ENCODE results near the gene PRR11. TPM values are rescaled to one million over a fixed set of nuclear protein-coding genes. Genes with fewer than 3 reads are reported as not detected.
"Not testable (repeated sequence)": the region's sequence is repeated elsewhere in the genome, so short reads cannot be mapped to it uniquely, and the experiment has no call there.

The PRR11 gene
- total and polyA plus RNA-seq, 2 experiments from 2014 or later, result 3.6 to 3.8 TPM

DNA sequence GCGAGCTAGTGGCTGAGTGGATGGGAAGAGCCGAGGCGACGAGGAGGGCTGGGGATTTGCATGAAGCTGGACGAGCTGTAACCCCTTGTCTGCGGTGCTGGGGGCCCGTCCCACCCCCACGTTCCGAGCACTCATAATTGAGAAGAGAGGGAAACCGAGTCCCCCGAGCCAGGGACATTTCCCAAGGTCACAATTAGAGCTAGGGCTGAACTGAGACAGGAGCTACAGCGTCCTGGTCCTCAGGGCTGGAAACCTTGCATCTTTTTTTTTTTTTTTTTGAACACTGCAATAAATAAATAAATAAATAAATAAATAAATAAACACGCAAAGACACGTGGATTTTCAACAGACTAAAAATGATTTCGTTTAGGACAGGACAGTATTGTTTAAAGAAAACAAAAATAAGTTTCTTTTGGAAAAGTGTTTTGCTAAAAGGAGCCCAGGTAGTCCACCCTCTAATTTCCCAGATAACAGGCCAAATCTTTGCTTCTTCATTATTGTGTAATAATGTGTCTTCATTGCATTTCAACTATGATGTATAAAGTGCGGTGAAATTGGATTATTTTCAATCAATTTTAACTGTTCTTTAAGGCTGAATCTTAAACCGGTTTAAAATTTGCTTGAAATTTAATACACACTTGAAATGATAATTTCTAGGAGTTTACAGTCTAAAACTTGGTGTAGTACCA, 65.8 kb downstream of the PRR11 start:
- 11% methylated on average over 16 of the region's 17 CpGs for WGBS (ENCODE audit: low lambda C conversion rate, missing lambda C conversion rate)

DNA sequence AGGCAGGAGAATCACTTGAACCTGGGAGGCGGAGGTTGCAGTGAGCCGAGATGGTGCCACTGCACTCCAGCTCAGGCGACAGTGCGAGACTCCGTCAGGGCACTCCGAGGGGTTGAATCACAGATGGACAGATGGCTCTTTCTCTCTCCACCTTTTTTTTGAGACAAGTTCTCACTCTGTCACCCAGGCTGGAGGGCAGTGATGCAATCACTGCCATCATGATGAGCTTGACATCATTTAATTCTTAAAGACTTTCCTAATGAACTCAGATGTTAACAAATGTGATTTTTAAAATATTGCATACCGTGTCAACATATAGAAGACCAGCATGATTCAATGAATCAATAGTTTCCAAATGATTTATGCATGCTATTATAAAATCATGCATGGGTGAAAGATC, 68.3 kb downstream of the PRR11 start:
- peaks cover 8% of the 10 kb centered on the region for H3K79me2 ChIP-seq
- TF ChIP-seq EZH2phosphoT487 (IDR thresholded peaks at IDR 0.05; ENCODE audit: low read depth, severe bottlenecking, unreplicated experiment) (no peak), EZH2 (IDR thresholded peaks at IDR 0.05; ENCODE audit: borderline replicate concordance) (no peak)
- TF ChIP-seq, protein P1, sequence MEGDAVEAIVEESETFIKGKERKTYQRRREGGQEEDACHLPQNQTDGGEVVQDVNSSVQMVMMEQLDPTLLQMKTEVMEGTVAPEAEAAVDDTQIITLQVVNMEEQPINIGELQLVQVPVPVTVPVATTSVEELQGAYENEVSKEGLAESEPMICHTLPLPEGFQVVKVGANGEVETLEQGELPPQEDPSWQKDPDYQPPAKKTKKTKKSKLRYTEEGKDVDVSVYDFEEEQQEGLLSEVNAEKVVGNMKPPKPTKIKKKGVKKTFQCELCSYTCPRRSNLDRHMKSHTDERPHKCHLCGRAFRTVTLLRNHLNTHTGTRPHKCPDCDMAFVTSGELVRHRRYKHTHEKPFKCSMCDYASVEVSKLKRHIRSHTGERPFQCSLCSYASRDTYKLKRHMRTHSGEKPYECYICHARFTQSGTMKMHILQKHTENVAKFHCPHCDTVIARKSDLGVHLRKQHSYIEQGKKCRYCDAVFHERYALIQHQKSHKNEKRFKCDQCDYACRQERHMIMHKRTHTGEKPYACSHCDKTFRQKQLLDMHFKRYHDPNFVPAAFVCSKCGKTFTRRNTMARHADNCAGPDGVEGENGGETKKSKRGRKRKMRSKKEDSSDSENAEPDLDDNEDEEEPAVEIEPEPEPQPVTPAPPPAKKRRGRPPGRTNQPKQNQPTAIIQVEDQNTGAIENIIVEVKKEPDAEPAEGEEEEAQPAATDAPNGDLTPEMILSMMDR (IDR thresholded peaks at IDR 0.05; ENCODE audit: poor library complexity), result no peak
- no peaks in the 10 kb centered on the region for H3K27me3 ChIP-seq
- 95% methylated on average over 7 of the region's 7 CpGs for WGBS (ENCODE audit: low lambda C conversion rate, missing lambda C conversion rate)
- no peak for DNase-seq (ENCODE audit: low spot score)
- H3K9me3 ChIP-seq (ENCODE audit: low read depth), result no peaks in the 10 kb centered on the region
- no peaks in the 10 kb centered on the region for H3K36me3 ChIP-seq (replicated peaks; ENCODE audit: insufficient read depth, low read depth)
- no peak overlapping the region for H3K4me2 ChIP-seq
- H3K27ac ChIP-seq, result no peak overlapping the region
- H4K20me1 ChIP-seq (ENCODE audit: insufficient read depth, poor library complexity, severe bottlenecking), result no peaks in the 10 kb centered on the region
- no peaks in the 10 kb centered on the region for H3K9me2 ChIP-seq (replicated peaks; ENCODE audit: insufficient read depth)
- H2AFZ ChIP-seq, result no peak overlapping the region
- no peak overlapping the region for H3K4me3 ChIP-seq
- H3K4me1 ChIP-seq (ENCODE audit: insufficient read depth), result no peaks in the 10 kb centered on the region

More for the DNA sequence above, 65.8 kb downstream of the PRR11 start:
- H3K4me1 ChIP-seq (ENCODE audit: insufficient read depth), result no peaks in the 10 kb centered on the region
- H3K9me3 ChIP-seq (ENCODE audit: low read depth), result no peaks in the 10 kb centered on the region
- peak overlapping the region; percentile 96 for H3K4me2 ChIP-seq
- TF ChIP-seq, protein P1 (IDR thresholded peaks at IDR 0.05; ENCODE audit: poor library complexity), result no peak
- TF ChIP-seq EZH2phosphoT487 (IDR thresholded peaks at IDR 0.05; ENCODE audit: low read depth, severe bottlenecking, unreplicated experiment), result no peak
- TF ChIP-seq EZH2 (IDR thresholded peaks at IDR 0.05; ENCODE audit: borderline replicate concordance), result no peak
- no peaks in the 10 kb centered on the region for H3K36me3 ChIP-seq (replicated peaks; ENCODE audit: insufficient read depth, low read depth)
- peak overlapping the region; percentile 81 for H3K27ac ChIP-seq
- peaks cover 8% of the 10 kb centered on the region for H3K79me2 ChIP-seq
- H3K27me3 ChIP-seq, result no peaks in the 10 kb centered on the region
- H3K9me2 ChIP-seq (replicated peaks; ENCODE audit: insufficient read depth), result no peaks in the 10 kb centered on the region
- no peak for DNase-seq (ENCODE audit: low spot score)
- no peaks in the 10 kb centered on the region for H4K20me1 ChIP-seq (ENCODE audit: insufficient read depth, poor library complexity, severe bottlenecking)
- peak overlapping the region; percentile 76 for H3K4me3 ChIP-seq
- H2AFZ ChIP-seq, result peak overlapping the region; percentile 97

DNA sequence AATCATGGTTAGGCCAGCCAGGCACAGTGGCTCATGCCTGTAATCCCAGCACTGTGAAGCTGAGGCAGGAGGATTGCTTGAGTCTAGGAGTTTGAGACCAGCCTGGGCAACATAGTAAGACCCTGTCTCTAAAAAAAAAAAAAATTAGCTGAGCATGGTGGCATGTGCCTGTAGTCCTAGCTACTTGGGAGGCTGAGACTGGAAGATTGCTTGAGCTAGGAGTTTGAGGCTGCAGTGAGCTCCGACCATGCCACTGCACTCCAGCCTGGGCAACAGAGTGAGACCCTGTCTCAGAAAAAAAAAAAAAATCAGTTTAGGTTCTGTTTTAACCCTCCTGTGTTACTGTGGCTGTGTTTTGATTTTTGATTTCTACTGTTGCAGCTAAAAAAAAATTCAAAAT, 73.0 kb downstream of the PRR11 start:
- DNase-seq (ENCODE audit: low spot score); H3K36me3 ChIP-seq (replicated peaks; ENCODE audit: insufficient read depth, low read depth); H3K4me2 ChIP-seq; H3K9me3 ChIP-seq (ENCODE audit: low read depth); H2AFZ ChIP-seq; H3K27me3 ChIP-seq; H3K79me2 ChIP-seq; H4K20me1 ChIP-seq (ENCODE audit: insufficient read depth, poor library complexity, severe bottlenecking); H3K4me3 ChIP-seq; H3K4me1 ChIP-seq (ENCODE audit: insufficient read depth); H3K27ac ChIP-seq; H3K9me2 ChIP-seq (replicated peaks; ENCODE audit: insufficient read depth): not testable (repeated sequence)
- 96% methylated on average over 1 of the region's 1 CpG for WGBS (ENCODE audit: low lambda C conversion rate, missing lambda C conversion rate)

DNA sequence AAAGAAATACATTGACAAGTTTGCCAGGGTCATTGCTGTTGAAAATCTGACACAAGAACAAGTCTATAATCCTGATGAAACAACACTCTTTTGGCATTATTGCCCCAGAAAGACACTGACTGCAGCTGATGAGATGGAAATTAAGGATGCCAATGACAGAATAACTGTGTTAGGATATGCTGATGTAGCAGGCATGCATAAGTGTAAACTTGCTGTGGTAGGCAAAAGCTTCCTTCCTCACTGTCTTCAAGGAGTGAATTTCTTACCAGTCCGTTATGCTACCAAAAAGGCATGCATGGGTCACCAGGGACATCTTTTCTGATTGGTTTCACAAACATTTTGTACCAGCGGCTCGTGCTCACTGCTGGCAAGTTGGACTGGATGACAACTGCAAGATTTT, 75.2 kb downstream of the PRR11 start:
- WGBS (ENCODE audit: low lambda C conversion rate, missing lambda C conversion rate), result 86% methylated on average over 3 of the region's 3 CpGs
- no peaks in the 10 kb centered on the region for H4K20me1 ChIP-seq (ENCODE audit: insufficient read depth, poor library complexity, severe bottlenecking)
- H3K36me3 ChIP-seq (replicated peaks; ENCODE audit: insufficient read depth, low read depth), result no peaks in the 10 kb centered on the region
- no peaks in the 10 kb centered on the region for H3K79me2 ChIP-seq
- H3K9me3 ChIP-seq (ENCODE audit: low read depth), result no peaks in the 10 kb centered on the region
- no peak overlapping the region for H2AFZ ChIP-seq
- no peak overlapping the region for H3K27ac ChIP-seq
- no peaks in the 10 kb centered on the region for H3K9me2 ChIP-seq (replicated peaks; ENCODE audit: insufficient read depth)
- TF ChIP-seq EZH2phosphoT487 (IDR thresholded peaks at IDR 0.05; ENCODE audit: low read depth, severe bottlenecking, unreplicated experiment) (no peak), EZH2 (IDR thresholded peaks at IDR 0.05; ENCODE audit: borderline replicate concordance) (no peak)
- TF ChIP-seq, protein P1 (IDR thresholded peaks at IDR 0.05; ENCODE audit: poor library complexity), result no peak
- no peaks in the 10 kb centered on the region for H3K27me3 ChIP-seq
- no peak overlapping the region for H3K4me2 ChIP-seq
- H3K4me3 ChIP-seq, result no peak overlapping the region
- H3K4me1 ChIP-seq (ENCODE audit: insufficient read depth), result no peaks in the 10 kb centered on the region
- DNase-seq (ENCODE audit: low spot score), result no peak
